Ovary (tissue), 3 donors: Measurements from ENCODE around the gene SNX25.

Experiments
- CTCF ChIP-seq, 3 donors: fragments of 450-650 bp in 2 of 3; fragments of 200-600 bp in 1 of 3; IDR thresholded peaks; one replicate each; pipeline versions ENCODE4 v1.5.1 to v1.8.0; 2016 to 2022; ENCODE audit warnings: antibody characterized with exemption in 3 of 3, mild to moderate bottlenecking in 1 of 3
- EP300 ChIP-seq: sonication (generic); formaldehyde crosslinking; IDR thresholded peaks from one replicate; pipeline ENCODE4 v1.6.1; 2017; ENCODE audit warnings: antibody characterized with exemption
- POLR2A ChIP-seq: fragments of 450-650 bp; IDR thresholded peaks from one replicate; pipeline ENCODE4 v1.6.1; 2017; ENCODE audit warnings: antibody characterized with exemption, mild to moderate bottlenecking, moderate library complexity
- donor health status: DM: no; HTN: no; CAD: no.

DNA sequence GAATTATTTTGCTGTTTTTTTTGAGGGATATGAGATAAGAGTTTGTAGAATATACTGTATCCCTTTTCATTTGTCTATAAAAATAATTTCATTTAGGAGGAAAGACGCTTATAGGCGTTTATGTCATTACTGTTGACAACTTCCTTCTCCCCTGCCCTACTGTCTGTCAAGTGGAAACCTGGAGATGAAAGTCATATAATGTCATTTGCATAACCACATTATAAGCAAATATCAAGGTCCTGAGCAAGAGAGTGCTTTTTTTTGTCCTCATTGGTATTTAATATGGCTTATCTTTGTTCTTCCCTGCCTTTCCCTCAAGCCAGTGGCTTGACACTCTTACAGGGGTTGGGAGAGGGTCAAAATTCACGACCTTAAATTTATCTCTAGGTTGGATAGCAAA, 130.5 kb downstream of the SNX25 start:
- TF ChIP-seq CTCF (IDR thresholded peaks at IDR 0.05) (no peak), EP300 (no peak), POLR2A (no peak)
